ENCODE data around the gene NFATC2IP. TPM values are rescaled to one million over a fixed set of nuclear protein-coding genes. Genes with fewer than 3 reads are reported as not detected.

NFATC2IP gene
- 10 to 100 TPM; 96.2 to 97.9 TPM for total RNA-seq

DNA sequence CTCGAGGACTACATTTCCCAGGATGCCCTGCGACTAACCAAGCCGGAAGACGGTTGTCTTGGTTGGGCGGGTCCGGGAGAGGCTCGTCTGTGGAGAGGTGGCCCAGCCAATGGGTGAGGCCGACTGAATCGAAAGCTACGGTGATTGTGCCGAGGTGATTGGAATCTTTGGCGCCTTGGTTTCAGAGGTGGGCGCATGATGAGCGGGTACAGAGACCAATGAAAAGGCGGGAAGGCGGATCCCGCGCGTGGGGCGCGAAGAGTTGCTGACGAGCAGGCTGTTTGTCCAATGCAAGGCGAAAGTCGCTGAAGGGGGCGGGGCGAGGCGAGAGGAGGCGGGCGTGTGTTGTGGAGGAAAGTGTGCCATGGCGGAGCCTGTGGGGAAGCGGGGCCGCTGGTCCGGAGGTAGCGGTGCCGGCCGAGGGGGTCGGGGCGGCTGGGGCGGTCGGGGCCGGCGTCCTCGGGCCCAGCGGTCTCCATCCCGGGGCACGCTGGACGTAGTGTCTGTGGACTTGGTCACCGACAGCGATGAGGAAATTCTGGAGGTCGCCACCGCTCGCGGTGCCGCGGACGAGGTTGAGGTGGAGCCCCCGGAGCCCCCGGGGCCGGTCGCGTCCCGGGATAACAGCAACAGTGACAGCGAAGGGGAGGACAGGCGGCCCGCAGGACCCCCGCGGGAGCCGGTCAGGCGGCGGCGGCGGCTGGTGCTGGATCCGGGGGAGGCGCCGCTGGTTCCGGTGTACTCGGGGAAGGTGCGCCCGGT is at the start of gene NFATC2IP:
NFATC2IP (plus strand) TSS at position 290 of the 762 bp plus-strand sequence; CDS start at position 365, 75 bp downstream.

DNA sequence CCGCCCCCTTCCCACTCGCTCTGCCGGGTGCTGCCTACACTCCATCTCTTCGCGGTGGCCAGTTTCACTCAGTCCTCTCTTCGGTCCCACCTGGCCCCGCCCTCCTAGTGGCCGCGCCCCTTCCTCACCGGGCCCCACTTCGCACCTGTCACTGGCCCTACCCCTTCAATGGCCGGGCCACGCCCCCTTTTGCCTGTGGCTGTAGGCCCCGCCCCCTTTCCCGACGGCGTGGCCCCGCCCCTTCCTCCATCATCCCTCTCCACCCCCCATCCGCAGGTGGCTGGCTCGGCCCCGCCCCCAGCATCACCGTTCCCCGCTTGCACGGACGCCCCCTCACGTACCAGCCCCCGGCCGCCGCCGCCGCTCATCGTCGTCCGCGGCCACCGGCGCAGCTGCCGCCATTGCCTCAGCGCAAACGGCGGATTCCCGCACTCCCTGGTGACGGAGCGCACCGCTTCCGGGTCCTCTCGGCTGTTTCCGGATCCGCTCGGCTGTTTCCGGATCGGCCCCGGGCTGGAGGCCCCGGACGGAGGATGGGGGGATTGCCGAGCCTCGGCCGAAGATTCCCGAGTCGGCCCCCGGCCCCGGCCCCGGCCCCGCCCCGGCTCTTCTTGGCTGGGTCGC is 25.9 kb upstream of the NFATC2IP start, which contains the start of gene RABEP2:
RABEP2 (minus strand) TSS at position 477 of the 624 bp plus-strand sequence; CDS start at position 402, 75 bp downstream.

DNA sequence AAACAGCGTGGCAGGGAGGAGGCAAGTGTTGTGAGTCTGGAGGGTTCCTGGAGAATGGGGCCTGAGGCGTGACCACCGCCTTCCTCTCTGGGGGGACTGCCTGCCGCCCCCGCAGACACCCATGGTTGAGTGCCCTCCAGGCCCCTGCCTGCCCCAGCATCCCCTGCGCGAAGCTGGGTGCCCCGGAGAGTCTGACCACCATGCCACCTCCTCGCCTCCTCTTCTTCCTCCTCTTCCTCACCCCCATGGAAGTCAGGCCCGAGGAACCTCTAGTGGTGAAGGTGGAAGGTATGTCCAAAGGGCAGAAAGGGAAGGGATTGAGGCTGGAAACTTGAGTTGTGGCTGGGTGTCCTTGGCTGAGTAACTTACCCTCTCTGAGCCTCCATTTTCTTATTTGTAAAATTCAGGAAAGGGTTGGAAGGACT is 18.9 kb upstream of the NFATC2IP start, which contains the start of gene CD19:
CD19 (plus strand) TSS at position 171 of the 425 bp plus-strand sequence; CDS start at position 201, 30 bp downstream.

DNA sequence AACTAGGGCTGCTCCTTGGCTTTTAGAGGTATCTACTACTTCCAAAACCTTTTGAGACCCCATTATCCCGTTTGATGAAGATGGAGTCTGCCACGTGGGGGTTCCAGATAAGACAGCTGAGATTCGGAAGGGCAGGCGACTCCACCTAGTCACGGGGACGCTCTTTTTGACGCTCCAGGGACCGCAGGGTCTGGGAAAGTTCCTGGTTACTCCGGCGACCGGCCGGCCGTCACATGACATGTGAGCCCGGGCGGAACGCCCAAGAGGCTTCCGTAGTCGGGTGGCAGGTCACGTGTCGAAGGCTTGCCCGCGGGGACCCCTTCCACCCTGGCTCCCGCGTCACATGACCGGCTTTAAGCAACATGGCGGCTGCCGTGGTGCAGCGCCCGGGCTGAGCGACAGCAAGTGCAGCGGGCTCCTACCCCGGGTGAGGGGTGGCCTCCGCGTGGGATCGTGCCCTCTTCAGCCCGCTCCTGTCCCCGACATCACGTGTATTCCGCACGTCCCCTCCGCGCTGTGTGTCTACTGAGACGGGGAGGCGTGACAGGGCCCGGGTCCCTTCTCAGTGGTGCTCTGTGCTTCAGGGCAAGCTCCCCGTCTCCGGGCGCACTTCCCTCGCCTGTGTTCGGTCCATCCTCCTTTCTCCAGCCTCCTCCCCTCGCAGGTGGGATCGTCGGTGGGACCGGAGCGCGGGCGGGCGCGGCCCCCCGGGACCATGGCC is 23.9 kb downstream of the NFATC2IP start, which contains the start of gene SPNS1:
SPNS1 (plus strand) TSS at position 342 of the 721 bp plus-strand sequence; CDS start at position 716, 374 bp downstream.

DNA sequence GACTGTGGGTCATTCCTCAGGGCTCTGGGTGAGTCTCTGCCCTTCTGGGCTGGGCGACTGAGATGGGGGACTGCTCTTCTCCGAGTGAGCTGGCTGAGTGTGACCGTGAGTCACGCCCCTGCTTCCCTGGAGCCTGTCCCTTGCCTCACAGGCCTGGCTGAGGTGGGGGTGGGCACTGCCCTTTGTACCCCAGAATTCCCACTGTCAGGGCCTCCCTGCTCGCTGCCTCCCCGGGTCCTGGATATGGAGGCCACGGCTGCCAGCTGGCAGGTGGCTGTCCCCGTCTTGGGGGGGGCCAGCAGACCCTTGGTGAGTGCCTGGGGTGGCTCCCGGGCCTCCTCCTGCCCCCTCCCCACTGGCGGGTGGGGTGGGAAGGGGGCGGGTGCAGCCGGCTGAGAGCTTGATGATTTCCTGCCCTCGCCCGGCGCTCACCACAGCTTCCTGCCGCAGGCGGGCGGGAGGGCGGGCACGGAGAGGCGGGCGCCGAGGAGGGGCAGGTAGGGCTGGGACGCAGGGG is 33.9 kb downstream of the NFATC2IP start, which contains the start of gene LAT:
LAT (plus strand) TSS at position 434 of the 517 bp plus-strand sequence. CDS start 366 bp downstream, outside the sequence.

Other genes with a start within 250 kb of the NFATC2IP start
- gene EIF3C, start 239.5 kb upstream of the NFATC2IP start, total RNA-seq: 100 to 1,000 TPM; 514 to 536 TPM
- 1 to 10 TPM; 1.2 to 1.3 TPM for gene NPIPB9, start 199.2 kb upstream of the NFATC2IP start, total RNA-seq
- 100 to 1,000 TPM; 240 to 248 TPM for gene ATXN2L, start 127.9 kb upstream of the NFATC2IP start, total RNA-seq
- 100 to 1,000 TPM; 106 to 111 TPM for gene TUFM, start 104.6 kb upstream of the NFATC2IP start, total RNA-seq
- 10 to 100 TPM; 57.7 to 57.9 TPM for gene SH2B1, start 87.1 kb upstream of the NFATC2IP start, total RNA-seq
- 1 to 10 TPM in 1 of 2 experiments, under 1 TPM in 1; 0.79 to 1.2 TPM for gene ATP2A1, start 72.4 kb upstream of the NFATC2IP start, total RNA-seq
- gene RABEP2, start 25.7 kb upstream of the NFATC2IP start, total RNA-seq: 10 to 100 TPM; 20.8 to 22.5 TPM
- gene CD19, start 19.0 kb upstream of the NFATC2IP start, total RNA-seq: under 1 TPM; 0.13 to 0.70 TPM
- gene SPNS1, start 23.8 kb downstream of the NFATC2IP start, total RNA-seq: 10 to 100 TPM; 24.5 to 25.4 TPM
- gene LAT, start 34.1 kb downstream of the NFATC2IP start, total RNA-seq: 100 to 1,000 TPM; 333 to 352 TPM